K562 (cell line): ENCODE measurements around the gene GADD45B.

Source experiments
- BHLHE40 ChIP-seq: IDR thresholded peaks from 2 replicates; pipeline ENCODE4 v1.6.1; 2011; ENCODE audit warnings: low read length, improper control_type of control experiment
- CBX2 ChIP-seq: fragments of 200-600 bp; sonication (generic); IDR thresholded peaks from one replicate; pipeline ENCODE4 v1.6.1; 2012; ENCODE audit warnings: mild to moderate bottlenecking, low read length, inconsistent platforms; ENCODE audit not compliant: insufficient read depth, poor library complexity, severe bottlenecking
- CTCF ChIP-seq, 3 experiments: IDR thresholded peaks in 2 of 3; conservative IDR thresholded peaks in 1 of 3; 2 replicates each; pipeline ENCODE4 v1.5.1; 2011 to 2012; ENCODE audit warnings: low read length in 3 of 3, mild to moderate bottlenecking in 3 of 3, control low read depth in 2 of 3, improper control_type of control experiment in 1 of 3, inconsistent platforms in 1 of 3, low read depth in 1 of 3, mixed read lengths in 1 of 3, moderate library complexity in 1 of 3; ENCODE audit not compliant: insufficient read depth in 2 of 3
- DNMT1 ChIP-seq: fragments of 450-650 bp; IDR thresholded peaks from 2 replicates; pipeline ENCODE4 v1.6.1; 2016; ENCODE audit warnings: antibody characterized with exemption, mild to moderate bottlenecking
- EGR1 ChIP-seq: fragments of 450-650 bp; conservative IDR thresholded peaks from 2 replicates; pipeline ENCODE4 v1.6.1; 2017; ENCODE audit warnings: mild to moderate bottlenecking
- HCFC1 ChIP-seq: IDR thresholded peaks from 2 replicates; pipeline ENCODE4 v1.6.1; 2012; ENCODE audit warnings: low read depth, low read length, improper control_type of control experiment
- MEIS2 ChIP-seq: fragments of 450-650 bp; IDR thresholded peaks from 2 replicates; pipeline ENCODE4 v1.6.1; 2014; ENCODE audit warnings: mild to moderate bottlenecking; ENCODE audit not compliant: partially characterized antibody
- NR3C1 ChIP-seq: sonication (generic); formaldehyde crosslinking; IDR thresholded peaks from 2 replicates; pipeline ENCODE4 v1.8.1; 2022; ENCODE audit warnings: missing genetic modification reagents
- POLR2AphosphoS5 ChIP-seq: IDR thresholded peaks from 2 replicates; pipeline ENCODE4 v1.6.1; 2011; ENCODE audit warnings: mild to moderate bottlenecking, low read depth, low read length, moderate library complexity; ENCODE audit not compliant: control insufficient read depth, insufficient read depth
- TAF1 ChIP-seq: IDR thresholded peaks from 2 replicates; pipeline ENCODE4 v1.6.1; 2011; ENCODE audit warnings: mild to moderate bottlenecking, low read length, moderate library complexity; ENCODE audit not compliant: insufficient read depth, control insufficient read depth, severe bottlenecking; ENCODE audit errors: extremely low read depth
- USF2 ChIP-seq: sonication (generic); formaldehyde crosslinking; IDR thresholded peaks from 2 replicates; pipeline ENCODE4 v1.5.0; 2020; ENCODE audit warnings: missing genetic modification reagents
- ZNF124 ChIP-seq: sonication (generic); formaldehyde crosslinking; IDR thresholded peaks from 2 replicates; pipeline ENCODE4 v1.8.1; 2022; ENCODE audit warnings: missing genetic modification reagents
- ZNF561 ChIP-seq: fragments of 450-650 bp; formaldehyde crosslinking; conservative IDR thresholded peaks from 2 replicates; pipeline ENCODE4 v1.4.0; 2020; ENCODE audit warnings: mild to moderate bottlenecking, moderate library complexity

GRCh38 chr19:2527686-2528085, 51.8 kb downstream of the GADD45B start:
- TF ChIP-seq ZNF561 (CRISPR knock-in tag) (no peak), BHLHE40 (no peak), POLR2AphosphoS5 (no peak), ZNF124 (CRISPR knock-in tag) (no peak), DNMT1 (no peak), USF2 (CRISPR knock-in tag) (no peak), CTCF (IDR thresholded peaks at IDR 0.05 in 2 of 3, conservative IDR thresholded peaks at IDR 0.05 in 1 of 3; ENCODE audit: insufficient read depth in 2 of 3, low read depth in 1 of 3, low read length in 3 of 3) (no peak), NR3C1 (no peak), HCFC1 (no peak), EGR1 (no peak), MEIS2 (no peak), TAF1 (no peak), CBX2 (no peak)
